GM12878 (cell line): ENCODE measurements around the gene TNFRSF6B. TPM values are rescaled to one million over a fixed set of nuclear protein-coding genes. Genes with fewer than 3 reads are reported as not detected.

Source experiments
- ATAC-seq: fragments of 200-7000 bp; cut with Tn5 transposase; 3 replicates; pipeline ENCODE4 v1.9.1; 2020; ENCODE audit warnings: mild to moderate bottlenecking, moderate library complexity
- BruUV-seq: library from RNA; stranded (reverse); fragments of 400-500 nt; replicated peaks from 2 replicates; lab custom pipeline; 2021; lab: Mats Ljungman, UMichigan
- CTCF ChIA-PET: fragments of 300-600 bp; sonication (Branson Sonifier 250); formaldehyde crosslinking; extraction: SDS; loops from one replicate; lab custom pipeline; 2021; ENCODE audit warnings: inconsistent platforms; lab: Yijun Ruan, JAX
- POLR2A ChIA-PET: fragments of 350-600 bp; formaldehyde crosslinking; extraction: SDS; loops from one replicate; lab custom pipeline; 2021; ENCODE audit warnings: inconsistent platforms; lab: Charles Lee
- RAD21 ChIA-PET: fragments of 300-600 bp; sonication (Branson Sonifier 250); formaldehyde crosslinking; loops from one replicate; lab custom pipeline; 2023; ENCODE audit warnings: antibody characterized with exemption; ENCODE audit not compliant: unreplicated experiment; lab: Charles Lee
- SMC1A ChIA-PET: fragments of 300-600 bp; sonication (Branson Sonifier 250); formaldehyde crosslinking; loops from one replicate; lab custom pipeline; 2023; ENCODE audit not compliant: unreplicated experiment, uncharacterized antibody; lab: Charles Lee
- DNase-seq: peaks from one replicate; pipeline ENCODE4 v3.0.0-alpha.2; 2011; ENCODE audit warnings: low read depth, low spot score
- FAIRE-seq: peaks from 3 replicates; lab custom pipeline; 2011; peaks lifted over from hg19 to GRCh38; lab: Jason Lieb, UNC
- H2AFZ ChIP-seq: 2 replicates; pipeline ENCODE4 v1.6.0; 2011; ENCODE audit warnings: low read depth, low read length, control low read depth; ENCODE audit not compliant: control insufficient read depth
- H3K27ac ChIP-seq: 2 replicates; pipeline ENCODE4 v1.5.1; 2011; ENCODE audit warnings: control low read depth; ENCODE audit not compliant: control insufficient read depth, insufficient read depth
- H3K27me3 ChIP-seq, 2 experiments: replicated peaks in 1 of 2; 2 replicates each; pipeline versions ENCODE4 v1.6.0 to v1.6.1; 2011; ENCODE audit warnings: low read length in 1 of 2; ENCODE audit not compliant: control insufficient read depth in 2 of 2, insufficient read depth in 2 of 2
- H3K36me3 ChIP-seq, 2 experiments: 2 replicates each; pipeline ENCODE4 v1.5.1; 2011; ENCODE audit warnings: low read length in 1 of 2; ENCODE audit not compliant: control insufficient read depth in 2 of 2, insufficient read depth in 2 of 2
- H3K4me1 ChIP-seq: 2 replicates; pipeline ENCODE4 v1.6.1; 2011; ENCODE audit warnings: mild to moderate bottlenecking, low read length, moderate library complexity, mixed read lengths; ENCODE audit not compliant: control insufficient read depth, insufficient read depth
- H3K4me2 ChIP-seq: 2 replicates; pipeline ENCODE4 v1.6.0; 2011; ENCODE audit warnings: control low read depth; ENCODE audit not compliant: control insufficient read depth, insufficient read depth
- H3K4me3 ChIP-seq: fragments of 200-600 bp; sonication (generic); 2 replicates; pipeline ENCODE4 v1.5.1; 2016
- H3K79me2 ChIP-seq: 2 replicates; pipeline ENCODE4 v1.6.0; 2011; ENCODE audit warnings: low read length; ENCODE audit not compliant: control insufficient read depth, insufficient read depth
- H3K9ac ChIP-seq: 2 replicates; pipeline ENCODE4 v1.8.0; 2011; ENCODE audit warnings: low read length, control low read depth, mixed read lengths; ENCODE audit not compliant: control insufficient read depth, insufficient read depth
- H3K9me3 ChIP-seq: replicated peaks from 3 replicates; pipeline ENCODE4 v1.5.1; 2011; ENCODE audit warnings: mild to moderate bottlenecking, low read length; ENCODE audit not compliant: control insufficient read depth, insufficient read depth
- H4K20me1 ChIP-seq: 2 replicates; pipeline ENCODE4 v1.6.0; 2011; ENCODE audit not compliant: control insufficient read depth, insufficient read depth
- E4F1 ChIP-seq: fragments of 450-650 bp; IDR thresholded peaks from 2 replicates; pipeline ENCODE4 v1.6.1; 2018; ENCODE audit warnings: borderline replicate concordance, mild to moderate bottlenecking; ENCODE audit not compliant: partially characterized antibody
- FOS ChIP-seq: IDR thresholded peaks from 3 replicates; pipeline ENCODE4 v1.6.1; 2011; ENCODE audit warnings: borderline replicate concordance; ENCODE audit not compliant: insufficient read length; ENCODE audit errors: extremely low read depth
- MYC ChIP-seq: IDR thresholded peaks from 2 replicates; pipeline ENCODE4 v1.6.1; 2011; ENCODE audit warnings: mild to moderate bottlenecking, low read length, moderate library complexity, inconsistent platforms; ENCODE audit not compliant: insufficient read depth, insufficient replicate concordance, insufficient read length, severe bottlenecking
- POLR2A ChIP-seq: IDR thresholded peaks from 2 replicates; pipeline ENCODE4 v1.6.1; 2011; ENCODE audit warnings: low read depth, mild to moderate bottlenecking, low read length
- ZZZ3 ChIP-seq: IDR thresholded peaks from 2 replicates; pipeline ENCODE4 v1.6.1; 2011; ENCODE audit warnings: low read depth; ENCODE audit not compliant: control insufficient read depth, insufficient read length
- WGBS: methylation state at CpG from one replicate; pipeline ENCODE4 v1.1.6; 2016; ENCODE audit warnings: low lambda C conversion rate; ENCODE audit not compliant: insufficient replicate concordance, insufficient coverage; ENCODE audit errors: missing lambda C conversion rate; 5-methylcytosine and 5-hydroxymethylcytosine counted together
- in situ Hi-C: fragments of 300-500 bp; cut with MboI; formaldehyde crosslinking; loops from 9 replicates; pipeline ENCODE4 v1.14.3; 2018; ENCODE audit warnings: mixed read lengths
- intact Hi-C: fragments of 100-400 bp; cut with micrococcal nuclease; formaldehyde crosslinking; loops from one replicate; pipeline ENCODE4 v1.14.2; 2022; ENCODE audit not compliant: unreplicated experiment
- polyA plus RNA-seq, 11 experiments: library from polyadenylated mRNA; depleted of rRNA in 4 of 11; unstranded in 6 of 11; stranded (reverse) in 5 of 11; fragments of >200 nt; fragmentation: Nextera tagmentation in 4 of 11; fragmentation: Illumina TruSeq in 1 of 11; extraction: Ambion mirVana in 4 of 11; extraction: Trizol in 1 of 11; gene quantifications; 1 replicate in 1 of 11; 2 replicates in 10 of 11; pipeline versions ENCODE4 v1.2.1 to v1.2.3, GENCODE V29; 2011 to 2016; ENCODE audit warnings: inconsistent platforms in 2 of 11, missing spikeins in 2 of 11, low read depth in 1 of 11
- total RNA-seq, 4 experiments: library from RNA; depleted of rRNA in 3 of 4; stranded (reverse); fragments of >200 nt in 3 of 4; fragmentation: Illumina TruSeq in 1 of 4; extraction: Trizol in 1 of 4; gene quantifications; 2 replicates each; pipeline versions ENCODE4 v1.2.1 to v1.2.3, GENCODE V29; 2013 to 2021
- TF ChIP-seq, protein P1 (sequence below): fragments of 450-650 bp; IDR thresholded peaks from 2 replicates; pipeline ENCODE4 v1.6.1; 2017; ENCODE audit warnings: borderline replicate concordance

Gene TNFRSF6B
- total and polyA plus RNA-seq, 10 of the 15 experiments (the other 5 are each of a cell fraction or from before 2014, with no cell fraction given): 0.67 to 2.2 (median 1.8) TPM; not detected in 7

DNA sequence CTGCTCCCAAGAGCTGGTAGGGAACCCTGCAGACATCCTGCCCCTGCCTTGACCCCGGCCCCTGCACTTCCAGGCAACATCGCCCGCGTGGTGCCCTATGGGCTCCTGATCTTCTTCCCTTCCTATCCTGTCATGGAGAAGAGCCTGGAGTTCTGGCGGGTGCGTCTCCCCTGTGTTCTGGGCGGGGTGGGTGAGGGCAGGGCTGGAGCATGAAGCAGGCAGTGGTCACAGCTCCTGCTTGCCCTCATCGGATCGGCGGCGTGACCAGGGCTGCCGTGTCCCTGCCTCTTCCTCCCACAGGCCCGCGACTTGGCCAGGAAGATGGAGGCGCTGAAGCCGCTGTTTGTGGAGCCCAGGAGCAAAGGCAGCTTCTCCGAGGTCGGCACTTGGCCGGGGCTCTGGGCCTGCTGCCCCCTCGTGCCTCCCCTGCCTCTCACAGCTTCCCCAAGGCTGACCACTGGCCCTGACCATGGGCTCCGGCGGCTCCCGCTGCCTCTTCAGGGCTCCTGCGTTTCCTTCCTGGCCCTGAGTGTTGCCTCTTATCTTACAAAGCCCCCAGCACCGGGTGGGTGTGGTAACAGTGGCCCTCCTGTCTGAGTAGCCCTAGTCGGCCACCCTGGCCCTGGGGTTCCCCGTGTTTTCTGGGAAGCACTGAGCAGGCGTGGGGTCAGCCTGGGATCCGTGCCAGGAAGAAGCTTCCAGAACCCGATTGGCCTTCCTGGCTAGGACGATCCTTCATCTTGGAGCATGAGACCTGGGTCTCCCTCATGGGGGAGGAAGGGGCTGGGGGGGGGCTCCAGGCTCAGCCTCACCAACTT, 8.0 kb upstream of the TNFRSF6B start:
- intact Hi-C loops (no loop called here), in situ Hi-C loops (no loop called here)
- no peaks in the 10 kb centered on the region for H3K79me2 ChIP-seq
- H3K9me3 ChIP-seq: no peaks in the 10 kb centered on the region
- ChIA-PET CTCF (no interaction called here), POLR2A (no interaction called here), SMC1A (interaction anchor here (1.5 kb wide), 1 partner anchor 151 kb away, joined by 3 read pairs; no protein-coding TSS in a partner anchor), RAD21 (no interaction called here)
- no peak overlapping the region for H2AFZ ChIP-seq
- no peak overlapping the region for H3K27ac ChIP-seq
- H4K20me1 ChIP-seq: no peaks in the 10 kb centered on the region
- FAIRE-seq (no peak), DNase-seq (no peak), ATAC-seq (no peak)
- H3K36me3 ChIP-seq: no peaks in the 10 kb centered on the region
- BruUV-seq: no TSS peak
- 87% methylated on average over 29 of the region's 31 CpGs for WGBS
- H3K4me1 ChIP-seq: no peaks in the 10 kb centered on the region
- H3K27me3 ChIP-seq: no peaks in the 10 kb centered on the region
- no peak overlapping the region for H3K4me3 ChIP-seq
- H3K9ac ChIP-seq: no peak overlapping the region
- TF ChIP-seq, protein P1, sequence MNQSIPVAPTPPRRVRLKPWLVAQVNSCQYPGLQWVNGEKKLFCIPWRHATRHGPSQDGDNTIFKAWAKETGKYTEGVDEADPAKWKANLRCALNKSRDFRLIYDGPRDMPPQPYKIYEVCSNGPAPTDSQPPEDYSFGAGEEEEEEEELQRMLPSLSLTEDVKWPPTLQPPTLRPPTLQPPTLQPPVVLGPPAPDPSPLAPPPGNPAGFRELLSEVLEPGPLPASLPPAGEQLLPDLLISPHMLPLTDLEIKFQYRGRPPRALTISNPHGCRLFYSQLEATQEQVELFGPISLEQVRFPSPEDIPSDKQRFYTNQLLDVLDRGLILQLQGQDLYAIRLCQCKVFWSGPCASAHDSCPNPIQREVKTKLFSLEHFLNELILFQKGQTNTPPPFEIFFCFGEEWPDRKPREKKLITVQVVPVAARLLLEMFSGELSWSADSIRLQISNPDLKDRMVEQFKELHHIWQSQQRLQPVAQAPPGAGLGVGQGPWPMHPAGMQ: no peak
- TF ChIP-seq POLR2A: peak; percentile 50
- H3K4me2 ChIP-seq: no peak overlapping the region

- DNase-seq (no peak), FAIRE-seq (no peak)
- H3K79me2 ChIP-seq: no peaks in the 10 kb centered on the region
- 88% methylated on average over 40 of the region's 44 CpGs for WGBS
- H3K9me3 ChIP-seq: no peaks in the 10 kb centered on the region
- H3K27ac ChIP-seq: no peak overlapping the region
- in situ Hi-C loops (no loop called here), intact Hi-C loops (no loop called here)
- no peaks in the 10 kb centered on the region for H3K4me1 ChIP-seq
- ChIA-PET SMC1A (no interaction called here), RAD21 (no interaction called here), CTCF (no interaction called here)
- H3K9ac ChIP-seq: no peak overlapping the region
- H3K27me3 ChIP-seq: no peaks in the 10 kb centered on the region
- H2AFZ ChIP-seq: no peak overlapping the region
- H3K4me3 ChIP-seq: no peak overlapping the region
- TF ChIP-seq FOS (no peak), MYC (no peak), E4F1 (no peak), ZZZ3 (no peak), POLR2A (peak; percentile 48; the same call in 1 of the 2 replicates)
- TF ChIP-seq, all 136 proteins: peak for 1
- no peaks in the 10 kb centered on the region for H4K20me1 ChIP-seq
- no peaks in the 10 kb centered on the region for H3K36me3 ChIP-seq
- POLR2A ChIA-PET: no interaction called here
- no TSS peak for BruUV-seq
- ATAC-seq: no peak
- no peak overlapping the region for H3K4me2 ChIP-seq
Observed at GRCh38 chr20:63689046-63690002, 7.1 kb upstream of the TNFRSF6B start.
